PC-3 (cell line): ENCODE data around the gene ALG1.

ENCODE experiments used
- EZH2 ChIP-seq: fragments of 300-600 bp; sonication (generic); IDR thresholded peaks from one replicate; pipeline ENCODE4 v1.6.1; 2017; ENCODE audit warnings: antibody characterized with exemption, mild to moderate bottlenecking, low read length; ENCODE audit not compliant: unreplicated experiment
- TF ChIP-seq, protein P1 (sequence below): fragments of 300-600 bp; sonication (generic); conservative IDR thresholded peaks from 2 replicates; pipeline ENCODE4 v1.5.1; 2017; ENCODE audit warnings: antibody characterized with exemption, low read depth, mild to moderate bottlenecking, low read length

DNA sequence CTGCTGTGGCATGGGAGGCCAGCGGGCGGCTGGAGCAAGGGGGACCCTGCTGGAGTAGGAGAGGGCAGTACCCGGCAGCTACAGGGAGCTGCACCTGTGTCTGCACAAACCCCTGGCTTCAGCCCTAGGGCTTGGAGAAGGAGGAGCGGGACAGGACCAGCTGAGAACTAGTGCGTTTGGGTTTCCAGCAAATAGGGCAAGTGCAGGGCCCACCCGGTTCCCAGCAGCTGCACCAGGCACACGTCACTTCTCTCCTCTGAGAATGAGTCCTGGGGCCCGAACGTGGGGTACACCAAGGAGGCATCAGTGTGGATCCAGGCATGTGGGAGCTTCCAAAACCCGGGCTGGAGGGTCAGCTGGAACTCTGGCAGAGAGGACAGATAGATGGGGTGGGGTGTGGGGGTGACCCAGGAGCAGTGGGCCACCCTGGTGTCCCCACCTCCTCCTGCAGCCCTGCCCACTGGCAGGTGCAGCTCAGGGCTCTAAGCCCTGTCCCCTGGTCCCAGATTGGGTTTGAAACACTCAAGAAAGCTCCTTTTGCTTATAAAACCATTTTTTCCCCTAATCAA, 11.5 kb upstream of the ALG1 start:
- TF ChIP-seq, protein P1, sequence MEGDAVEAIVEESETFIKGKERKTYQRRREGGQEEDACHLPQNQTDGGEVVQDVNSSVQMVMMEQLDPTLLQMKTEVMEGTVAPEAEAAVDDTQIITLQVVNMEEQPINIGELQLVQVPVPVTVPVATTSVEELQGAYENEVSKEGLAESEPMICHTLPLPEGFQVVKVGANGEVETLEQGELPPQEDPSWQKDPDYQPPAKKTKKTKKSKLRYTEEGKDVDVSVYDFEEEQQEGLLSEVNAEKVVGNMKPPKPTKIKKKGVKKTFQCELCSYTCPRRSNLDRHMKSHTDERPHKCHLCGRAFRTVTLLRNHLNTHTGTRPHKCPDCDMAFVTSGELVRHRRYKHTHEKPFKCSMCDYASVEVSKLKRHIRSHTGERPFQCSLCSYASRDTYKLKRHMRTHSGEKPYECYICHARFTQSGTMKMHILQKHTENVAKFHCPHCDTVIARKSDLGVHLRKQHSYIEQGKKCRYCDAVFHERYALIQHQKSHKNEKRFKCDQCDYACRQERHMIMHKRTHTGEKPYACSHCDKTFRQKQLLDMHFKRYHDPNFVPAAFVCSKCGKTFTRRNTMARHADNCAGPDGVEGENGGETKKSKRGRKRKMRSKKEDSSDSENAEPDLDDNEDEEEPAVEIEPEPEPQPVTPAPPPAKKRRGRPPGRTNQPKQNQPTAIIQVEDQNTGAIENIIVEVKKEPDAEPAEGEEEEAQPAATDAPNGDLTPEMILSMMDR: no peak
- no peak for TF ChIP-seq EZH2
